Superior temporal gyrus (tissue), 1 donor: ENCODE data around the gene RPP21.
A peak's percentile ranks its signal among the peaks of the same experiment; 100 is the strongest.
"Not testable (repeated sequence)": the region's sequence is repeated elsewhere in the genome, so short reads cannot be mapped to it uniquely, and the experiment has no call there.

Source experiments
- DNase-seq: peaks from one replicate; pipeline ENCODE4 v3.0.0-alpha.2; 2016; ENCODE audit errors: extremely low spot score

The RPP21 gene

GRCh38 chr6:30329331-30329730, 15.6 kb upstream of the RPP21 start:
- no peak for DNase-seq

DNA sequence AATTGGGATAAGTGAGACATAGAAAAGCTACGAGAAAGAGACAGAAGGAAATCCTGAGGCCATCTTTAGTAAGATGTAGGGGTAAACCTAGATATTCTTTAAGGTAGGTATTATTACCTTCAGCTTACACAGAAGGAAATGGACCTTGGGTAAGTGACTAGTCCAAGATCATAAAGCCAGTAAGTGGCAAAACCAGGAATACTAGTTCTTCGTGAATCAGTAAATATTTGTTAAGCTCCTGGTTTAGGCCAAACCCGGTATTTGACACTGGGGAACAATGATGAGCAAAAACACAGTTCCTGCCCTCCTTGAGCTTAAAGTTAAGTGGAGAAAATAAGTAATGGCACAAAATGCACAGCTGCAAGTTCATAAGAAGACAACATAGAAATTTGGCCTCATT, 13.0 kb upstream of the RPP21 start:
- no peak for DNase-seq

GRCh38 chr6:30334075-30334783, 10.7 kb upstream of the RPP21 start:
- no peak for DNase-seq

DNA sequence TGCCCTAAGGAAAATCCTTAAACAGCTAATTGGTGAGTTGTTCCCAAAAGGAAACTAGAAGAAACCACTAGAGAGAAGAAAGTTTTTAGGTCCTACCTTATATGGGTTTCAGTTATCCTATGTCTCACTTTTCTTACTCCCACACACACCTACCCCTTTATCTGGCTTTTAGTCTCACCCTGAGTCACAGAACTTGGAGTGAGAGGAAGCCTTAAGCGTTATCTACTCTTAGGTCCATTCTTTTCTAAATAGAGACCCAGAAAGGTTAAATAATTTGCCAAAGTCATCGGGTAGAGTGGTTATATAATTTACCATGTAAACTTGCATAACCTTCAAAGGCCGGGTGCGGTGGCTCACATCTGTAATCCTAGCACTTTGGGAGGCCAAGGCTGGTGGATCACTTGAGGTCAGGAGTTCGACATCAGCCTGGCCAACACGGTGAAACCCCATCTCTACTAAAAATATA, 4.3 kb upstream of the RPP21 start:
- no peak for DNase-seq

- no peak for DNase-seq
Observed at GRCh38 chr6:30341218-30341617, 3.7 kb upstream of the RPP21 start.

- no peak for DNase-seq
Observed at GRCh38 chr6:30341728-30342127, 3.2 kb upstream of the RPP21 start.

DNA sequence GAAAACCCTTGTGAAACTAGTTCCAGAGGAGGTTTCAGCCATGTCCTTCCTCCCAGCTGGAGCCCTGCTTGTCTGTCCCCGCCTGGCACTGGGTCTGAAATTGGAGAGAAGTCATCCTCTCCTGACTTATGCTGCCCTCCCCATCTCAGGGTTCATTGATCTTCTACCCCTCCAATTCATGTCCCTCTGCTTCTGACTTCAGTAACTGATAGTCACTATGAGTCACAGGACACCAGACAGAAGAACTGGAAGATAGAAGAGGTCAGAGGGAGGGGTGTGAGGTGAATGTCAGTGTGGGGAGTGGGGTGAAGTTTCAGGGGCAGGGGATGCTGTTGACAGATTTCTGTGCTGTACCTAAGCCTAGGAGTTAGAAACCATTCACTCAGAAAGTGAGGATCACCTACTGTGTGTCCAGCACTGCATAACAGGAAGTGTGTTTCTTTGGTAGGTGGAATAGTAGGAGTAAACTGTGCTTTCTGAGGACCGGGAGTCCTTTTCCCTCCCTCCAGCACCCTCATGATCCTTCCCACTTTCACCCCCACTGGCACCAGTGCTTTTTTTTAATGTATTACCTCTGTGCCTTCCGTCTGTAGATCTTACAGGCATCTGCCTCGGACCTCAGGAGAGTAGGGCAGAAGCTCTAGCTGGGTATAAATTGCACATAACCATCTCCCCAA, 627 bp upstream of the RPP21 start:
- no peak for DNase-seq

DNA sequence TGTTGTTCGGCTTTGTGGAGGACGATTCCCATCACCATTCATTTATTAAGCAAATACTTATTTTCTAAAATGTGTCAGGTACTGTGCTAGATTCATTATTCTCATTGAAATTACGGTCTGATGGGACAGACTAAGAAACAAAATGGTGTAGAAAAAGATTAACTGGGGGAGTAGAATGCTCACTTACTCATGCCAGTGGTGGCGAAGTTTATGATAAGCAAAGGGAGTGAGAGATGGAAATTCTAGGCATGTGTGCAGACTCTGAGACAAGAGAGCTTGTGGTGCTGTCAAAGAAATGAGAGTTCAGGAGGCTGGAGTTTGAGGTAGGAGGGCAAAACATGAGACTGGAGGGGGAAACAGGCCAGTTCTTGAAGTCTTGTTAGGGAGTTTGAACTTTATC, 896 bp downstream of the RPP21 start:
- no peak for DNase-seq

DNA sequence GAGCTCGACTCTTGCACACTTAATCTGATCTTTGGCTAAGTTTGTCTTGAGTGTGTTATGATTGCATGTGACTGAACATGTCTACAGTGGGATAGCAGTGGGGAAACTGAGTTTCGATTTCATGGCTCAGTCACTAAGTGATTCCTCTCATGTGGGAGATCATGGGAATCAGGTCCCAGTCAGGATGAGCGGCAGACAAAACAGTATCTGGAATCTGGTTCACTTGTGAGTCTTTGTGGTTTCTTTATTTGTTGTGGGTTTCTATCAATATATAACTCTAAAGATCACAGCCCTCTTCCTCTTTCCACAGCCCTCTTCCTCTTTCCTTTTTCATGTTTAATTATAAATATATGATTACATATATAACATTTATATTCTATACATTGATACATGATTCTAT, 4.0 kb downstream of the RPP21 start:
- no peak for DNase-seq

DNA sequence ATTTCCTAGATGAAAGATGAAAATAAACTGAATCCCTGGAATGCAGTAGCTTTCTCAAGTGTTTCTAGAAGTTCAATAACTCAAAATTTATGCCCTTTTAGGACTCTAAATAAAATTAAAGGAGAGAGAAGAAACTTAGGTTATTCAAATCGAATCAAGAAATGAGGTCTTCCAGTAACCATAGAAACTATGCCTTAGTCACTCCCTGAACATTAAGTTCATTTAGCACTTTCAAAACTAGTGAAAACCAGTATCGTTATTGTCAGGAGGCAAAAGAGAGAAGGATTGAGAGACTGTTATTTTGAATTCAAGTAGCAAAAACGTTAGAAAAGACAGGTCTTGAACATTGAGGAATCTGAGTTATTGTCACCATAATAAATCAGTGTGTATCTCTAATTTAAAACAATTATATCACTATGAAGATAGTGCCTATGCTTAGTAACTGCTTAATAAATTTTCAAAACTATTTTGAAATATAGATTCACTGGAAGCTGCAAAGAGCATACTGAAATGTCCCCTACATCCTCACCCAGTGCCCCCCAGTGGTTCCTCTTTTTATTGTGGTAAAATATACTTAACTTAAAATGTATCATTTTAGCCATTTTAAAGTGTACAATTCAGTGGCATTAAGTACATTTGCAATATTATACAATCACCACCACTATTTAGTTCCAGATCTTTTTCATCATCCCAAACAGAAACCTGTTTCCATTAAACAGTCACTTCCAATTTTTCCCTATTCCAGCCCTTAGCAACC, 4.6 kb downstream of the RPP21 start:
- DNase-seq: no peak

DNA sequence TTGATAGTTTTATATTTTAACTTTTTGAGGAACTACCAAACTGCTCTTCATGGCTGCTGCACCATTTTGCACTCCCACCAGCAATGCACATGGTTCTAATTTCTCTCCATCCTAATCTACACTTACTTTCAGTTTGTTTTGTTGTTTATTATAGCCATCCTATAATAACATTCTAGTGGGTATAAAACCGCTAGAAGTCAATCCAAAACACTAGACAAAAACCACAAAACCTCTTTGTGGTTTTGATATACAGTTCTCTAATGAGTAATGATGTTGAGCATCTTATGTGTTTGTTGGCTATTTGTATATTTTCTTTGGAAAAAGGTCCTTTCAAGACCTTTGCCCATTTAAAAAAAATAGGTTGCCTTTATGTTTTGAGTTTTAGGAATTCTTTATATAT, 5.6 kb downstream of the RPP21 start:
- DNase-seq: no peak

- DNase-seq: no peak
Observed at GRCh38 chr6:30352550-30352949, 7.6 kb downstream of the RPP21 start.

DNA sequence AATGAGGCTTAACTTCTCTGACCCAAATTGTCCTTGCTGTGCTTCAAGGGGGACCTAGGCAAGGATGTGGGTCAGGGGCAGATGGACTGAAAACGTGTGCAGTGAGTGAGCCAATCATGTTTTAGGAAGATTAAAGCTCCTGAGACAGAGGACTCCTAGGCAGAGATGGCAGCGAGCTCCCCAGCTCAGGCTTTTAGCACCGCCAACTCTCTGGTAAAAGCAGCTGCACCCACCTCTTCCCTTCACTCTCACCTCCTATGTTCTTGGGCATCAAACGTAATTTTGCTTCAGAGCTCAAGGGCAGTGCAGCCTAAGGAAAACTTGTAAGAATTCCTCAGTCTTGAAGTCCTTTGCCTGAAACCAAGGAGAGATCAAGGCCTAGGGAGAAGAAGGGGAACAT, 10.3 kb downstream of the RPP21 start:
- DNase-seq: no peak

DNA sequence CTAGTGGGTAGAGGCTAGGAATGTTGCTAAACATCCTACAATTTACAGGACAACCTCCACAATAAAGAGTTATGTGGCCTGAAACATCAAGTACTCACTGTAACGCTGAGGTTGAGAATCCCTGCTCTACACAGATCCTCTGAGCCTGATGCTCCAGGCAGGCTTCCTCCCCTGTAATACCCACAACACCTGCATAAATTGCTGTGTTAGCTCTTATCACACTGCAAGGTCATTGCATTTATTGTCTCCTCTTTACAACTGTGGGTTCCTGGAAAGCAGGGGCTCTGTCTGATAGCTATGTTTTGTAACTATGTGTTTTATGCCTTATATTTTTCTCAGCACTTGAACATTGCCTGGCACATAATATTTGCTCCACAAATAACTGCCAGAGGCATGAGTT, 11.6 kb downstream of the RPP21 start:
- no peak for DNase-seq

GRCh38 chr6:30357678-30358540, 13.0 kb downstream of the RPP21 start:
- DNase-seq: peak; percentile 83

- DNase-seq: no peak
Observed at GRCh38 chr6:30359276-30359675, 14.3 kb downstream of the RPP21 start.

- no peak for DNase-seq
Observed at GRCh38 chr6:30360139-30360538, 15.2 kb downstream of the RPP21 start.

DNA sequence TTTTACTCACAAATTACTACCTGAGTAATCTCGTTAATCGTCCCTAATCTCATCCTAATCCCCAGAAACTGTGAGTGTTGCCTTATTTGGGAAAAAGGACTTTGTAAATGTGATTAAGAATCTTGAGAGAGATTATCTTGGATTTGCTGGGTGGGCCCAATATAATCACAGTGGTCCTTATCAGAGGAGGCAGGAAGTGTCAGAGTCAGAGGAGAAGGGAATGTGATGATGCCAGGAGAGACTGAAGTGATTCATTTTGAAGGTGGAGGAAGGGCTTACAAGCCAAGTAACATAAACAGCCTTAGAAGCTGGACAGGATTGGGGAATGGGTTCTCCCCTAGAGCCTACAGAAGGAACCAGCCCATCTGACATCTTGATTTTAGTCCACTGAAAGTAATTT, 16.7 kb downstream of the RPP21 start:
- no peak for DNase-seq

DNA sequence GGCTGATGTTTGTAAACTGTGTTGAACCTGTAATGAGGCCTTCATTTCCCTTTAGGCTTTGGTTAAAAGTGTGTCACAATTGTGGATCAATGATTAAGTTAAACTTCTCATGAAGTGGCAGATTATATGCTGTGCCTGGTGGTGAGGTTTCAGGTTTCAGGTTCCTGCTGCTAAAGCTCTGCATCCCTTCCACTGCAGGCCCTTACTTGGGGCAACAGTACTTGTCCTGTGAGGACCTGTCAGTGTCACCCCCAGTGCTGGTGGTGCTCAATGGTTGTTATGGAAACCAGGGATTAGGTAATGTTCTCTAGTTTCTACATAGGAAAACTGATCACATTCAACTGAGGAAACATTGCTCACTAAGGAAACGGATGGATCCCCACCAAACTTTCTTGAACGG, 18.5 kb downstream of the RPP21 start:
- no peak for DNase-seq

- no peak for DNase-seq
Observed at GRCh38 chr6:30364591-30364990, 19.6 kb downstream of the RPP21 start.

DNA sequence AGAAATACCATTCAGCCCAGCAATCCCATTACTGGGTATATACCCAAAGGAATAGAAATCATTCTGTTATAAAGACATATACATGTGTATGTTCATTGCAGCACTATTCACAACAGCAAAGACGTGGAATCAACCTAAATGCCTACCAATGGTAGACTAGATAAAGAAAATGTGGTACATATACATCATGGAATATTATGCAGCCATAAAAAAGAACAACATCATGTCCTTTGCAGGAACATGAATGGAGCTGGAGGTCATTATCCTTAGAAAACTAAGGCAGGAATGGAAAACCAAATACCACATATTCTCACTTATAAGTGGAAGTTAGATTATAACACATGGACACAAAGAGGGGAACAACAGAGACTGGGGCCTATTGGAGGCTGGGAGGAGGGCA, 24.3 kb downstream of the RPP21 start:
- not testable (repeated sequence) for DNase-seq
